Measurements from ENCODE around the gene ACCSL.

The ACCSL gene

GRCh38 chr11:44058275-44058674, 10.5 kb downstream of the ACCSL start:
- DNase-seq (ENCODE audit: low read depth in 3 of 3): no peak

- no peak for DNase-seq (ENCODE audit: low read depth in 3 of 3)
Observed at GRCh38 chr11:44065161-44065661, 17.4 kb downstream of the ACCSL start.

- DNase-seq (ENCODE audit: low read depth in 3 of 3): peak; percentile 64 to 78 (median 76)
Observed at GRCh38 chr11:44065841-44066731, 18.3 kb downstream of the ACCSL start, which contains the start of gene ACCS. ACCS (plus strand) TSS chr11:44066270; CDS start chr11:44067628, 1,358 bp downstream.

GRCh38 chr11:44066732-44067141, 19.0 kb downstream of the ACCSL start:
- DNase-seq (ENCODE audit: low read depth in 3 of 3): no peak

GRCh38 chr11:44067266-44067665, 19.5 kb downstream of the ACCSL start:
- no peak for DNase-seq (ENCODE audit: low read depth in 3 of 3)

- no peak for DNase-seq (ENCODE audit: low read depth in 3 of 3)
Observed at GRCh38 chr11:44068180-44068579, 20.4 kb downstream of the ACCSL start.

GRCh38 chr11:44071157-44071556, 23.4 kb downstream of the ACCSL start:
- DNase-seq (ENCODE audit: low read depth in 3 of 3): no peak

- no peak for DNase-seq (ENCODE audit: low read depth in 3 of 3)
Observed at GRCh38 chr11:44072757-44073658, 25.2 kb downstream of the ACCSL start.

GRCh38 chr11:44078794-44079193, 31.0 kb downstream of the ACCSL start:
- DNase-seq (ENCODE audit: low read depth in 3 of 3): no peak

GRCh38 chr11:44079376-44079775, 31.6 kb downstream of the ACCSL start:
- no peak for DNase-seq (ENCODE audit: low read depth in 3 of 3)

GRCh38 chr11:44080951-44081350, 33.2 kb downstream of the ACCSL start:
- DNase-seq (ENCODE audit: low read depth in 3 of 3): no peak

GRCh38 chr11:44082645-44083044, 34.9 kb downstream of the ACCSL start:
- DNase-seq (ENCODE audit: low read depth in 3 of 3): no peak

- DNase-seq (ENCODE audit: low read depth in 3 of 3): no peak
Observed at GRCh38 chr11:44083433-44083832, 35.7 kb downstream of the ACCSL start.

- no peak for DNase-seq (ENCODE audit: low read depth in 3 of 3)
Observed at GRCh38 chr11:44083906-44084305, 36.1 kb downstream of the ACCSL start.

GRCh38 chr11:44085330-44085729, 37.5 kb downstream of the ACCSL start:
- DNase-seq (ENCODE audit: low read depth in 3 of 3): no peak

- no peak for DNase-seq (ENCODE audit: low read depth in 3 of 3)
Observed at GRCh38 chr11:44088377-44088776, 40.6 kb downstream of the ACCSL start.

GRCh38 chr11:44088871-44089270, 41.1 kb downstream of the ACCSL start:
- DNase-seq (ENCODE audit: low read depth in 3 of 3): no peak

GRCh38 chr11:44090539-44090938, 42.8 kb downstream of the ACCSL start:
- DNase-seq (ENCODE audit: low read depth in 3 of 3): no peak

- DNase-seq (ENCODE audit: low read depth in 3 of 3): peak; percentile 21 to 82 (median 77)
Observed at GRCh38 chr11:44094260-44094868, 46.6 kb downstream of the ACCSL start.

GRCh38 chr11:44095506-44096359, 48.0 kb downstream of the ACCSL start, which contains the start of gene EXT2:
EXT2 (plus strand) TSS chr11:44095678; CDS start chr11:44107713, 12,035 bp downstream.
- DNase-seq (ENCODE audit: low read depth in 3 of 3): peak; percentile 73 to 81 (median 79)

Measured in stimulated activated CD4-positive, alpha-beta T cell treated with anti-CD3 and anti-CD28 coated beads, TNF-alpha, amount 100 ng/mL, for 48 hours (primary cell).